Measurements from ENCODE around the gene GRIA3. TPM values are rescaled to one million over a fixed set of nuclear protein-coding genes. Genes with fewer than 3 reads are reported as not detected.
A peak's percentile ranks its signal among the peaks of the same experiment; 100 is the strongest.
"Not testable (repeated sequence)": the region's sequence is repeated elsewhere in the genome, so short reads cannot be mapped to it uniquely, and the experiment has no call there.

GRIA3 gene
- total RNA-seq, 1 experiment from 2014 or later, result not detected

GRCh38 chrX:123237271-123237670 lies 53.2 kb downstream of the GRIA3 start:
- in situ Hi-C loops (cut with HindIII; ENCODE audit: low pct_unique_long_range_greater_than_20kb, low sequenced_read_pairs), result no loop called here
- DNase-seq (ENCODE audit: low read depth, low spot score), result no peak

GRCh38 chrX:123254457-123254856 lies 70.4 kb downstream of the GRIA3 start:
- DNase-seq (ENCODE audit: low read depth, low spot score), result no peak
- in situ Hi-C loops (cut with HindIII; ENCODE audit: low pct_unique_long_range_greater_than_20kb, low sequenced_read_pairs), result no loop called here

GRCh38 chrX:123256378-123256777 lies 72.3 kb downstream of the GRIA3 start:
- no peak for DNase-seq (ENCODE audit: low read depth, low spot score)
- in situ Hi-C loops (cut with HindIII; ENCODE audit: low pct_unique_long_range_greater_than_20kb, low sequenced_read_pairs), result no loop called here

GRCh38 chrX:123260920-123261418 lies 76.9 kb downstream of the GRIA3 start:
- in situ Hi-C loops (cut with HindIII; ENCODE audit: low pct_unique_long_range_greater_than_20kb, low sequenced_read_pairs), result no loop called here
- no peak for DNase-seq (ENCODE audit: low read depth, low spot score)

- in situ Hi-C loops (cut with HindIII; ENCODE audit: low pct_unique_long_range_greater_than_20kb, low sequenced_read_pairs), result no loop called here
- no peak for DNase-seq (ENCODE audit: low read depth, low spot score)
Measured at GRCh38 chrX:123263270-123263669, 79.2 kb downstream of the GRIA3 start.

- DNase-seq (ENCODE audit: low read depth, low spot score), result no peak
- in situ Hi-C loops (cut with HindIII; ENCODE audit: low pct_unique_long_range_greater_than_20kb, low sequenced_read_pairs), result no loop called here
Measured at GRCh38 chrX:123263747-123264146, 79.7 kb downstream of the GRIA3 start.

GRCh38 chrX:123267220-123267619 lies 83.1 kb downstream of the GRIA3 start:
- in situ Hi-C loops (cut with HindIII; ENCODE audit: low pct_unique_long_range_greater_than_20kb, low sequenced_read_pairs), result no loop called here
- DNase-seq (ENCODE audit: low read depth, low spot score), result no peak

- in situ Hi-C loops (cut with HindIII; ENCODE audit: low pct_unique_long_range_greater_than_20kb, low sequenced_read_pairs), result no loop called here
- DNase-seq (ENCODE audit: low read depth, low spot score), result no peak
Measured at GRCh38 chrX:123271902-123272301, 87.8 kb downstream of the GRIA3 start.

GRCh38 chrX:123272630-123273029 lies 88.6 kb downstream of the GRIA3 start:
- in situ Hi-C loops (cut with HindIII; ENCODE audit: low pct_unique_long_range_greater_than_20kb, low sequenced_read_pairs), result no loop called here
- DNase-seq (ENCODE audit: low read depth, low spot score), result no peak

- DNase-seq (ENCODE audit: low read depth, low spot score), result no peak
- in situ Hi-C loops (cut with HindIII; ENCODE audit: low pct_unique_long_range_greater_than_20kb, low sequenced_read_pairs), result no loop called here
Measured at GRCh38 chrX:123274796-123275195, 90.7 kb downstream of the GRIA3 start.

- in situ Hi-C loops (cut with HindIII; ENCODE audit: low pct_unique_long_range_greater_than_20kb, low sequenced_read_pairs), result no loop called here
- peak; percentile 1 for DNase-seq (ENCODE audit: low read depth, low spot score)
Measured at GRCh38 chrX:123277347-123277746, 93.3 kb downstream of the GRIA3 start.

- DNase-seq (ENCODE audit: low read depth, low spot score), result no peak
- in situ Hi-C loops (cut with HindIII; ENCODE audit: low pct_unique_long_range_greater_than_20kb, low sequenced_read_pairs), result no loop called here
Measured at GRCh38 chrX:123277821-123278220, 93.7 kb downstream of the GRIA3 start.

GRCh38 chrX:123282241-123282640 lies 98.2 kb downstream of the GRIA3 start:
- DNase-seq (ENCODE audit: low read depth, low spot score), result no peak
- in situ Hi-C loops (cut with HindIII; ENCODE audit: low pct_unique_long_range_greater_than_20kb, low sequenced_read_pairs), result no loop called here

- in situ Hi-C loops (cut with HindIII; ENCODE audit: low pct_unique_long_range_greater_than_20kb, low sequenced_read_pairs); DNase-seq (ENCODE audit: low read depth, low spot score): not testable (repeated sequence)
Measured at GRCh38 chrX:123283407-123283806, 99.3 kb downstream of the GRIA3 start.

GRCh38 chrX:123291623-123292022 lies 107.5 kb downstream of the GRIA3 start:
- in situ Hi-C loops (cut with HindIII; ENCODE audit: low pct_unique_long_range_greater_than_20kb, low sequenced_read_pairs), result no loop called here
- DNase-seq (ENCODE audit: low read depth, low spot score), result peak; percentile 2

GRCh38 chrX:123298026-123298425 lies 113.9 kb downstream of the GRIA3 start:
- in situ Hi-C loops (cut with HindIII; ENCODE audit: low pct_unique_long_range_greater_than_20kb, low sequenced_read_pairs), result no loop called here
- no peak for DNase-seq (ENCODE audit: low read depth, low spot score)

- in situ Hi-C loops (cut with HindIII; ENCODE audit: low pct_unique_long_range_greater_than_20kb, low sequenced_read_pairs), result no loop called here
- DNase-seq (ENCODE audit: low read depth, low spot score), result no peak
Measured at GRCh38 chrX:123303429-123303828, 119.4 kb downstream of the GRIA3 start.

- in situ Hi-C loops (cut with HindIII; ENCODE audit: low pct_unique_long_range_greater_than_20kb, low sequenced_read_pairs), result no loop called here
- DNase-seq (ENCODE audit: low read depth, low spot score), result no peak
Measured at GRCh38 chrX:123308658-123309057, 124.6 kb downstream of the GRIA3 start.

GRCh38 chrX:123310112-123310511 lies 126.0 kb downstream of the GRIA3 start:
- in situ Hi-C loops (cut with HindIII; ENCODE audit: low pct_unique_long_range_greater_than_20kb, low sequenced_read_pairs), result no loop called here
- DNase-seq (ENCODE audit: low read depth, low spot score), result no peak

GRCh38 chrX:123311486-123311885 lies 127.4 kb downstream of the GRIA3 start:
- in situ Hi-C loops (cut with HindIII; ENCODE audit: low pct_unique_long_range_greater_than_20kb, low sequenced_read_pairs), result no loop called here
- DNase-seq (ENCODE audit: low read depth, low spot score), result no peak
